ENCODE results near the gene FARP1.

DNA sequence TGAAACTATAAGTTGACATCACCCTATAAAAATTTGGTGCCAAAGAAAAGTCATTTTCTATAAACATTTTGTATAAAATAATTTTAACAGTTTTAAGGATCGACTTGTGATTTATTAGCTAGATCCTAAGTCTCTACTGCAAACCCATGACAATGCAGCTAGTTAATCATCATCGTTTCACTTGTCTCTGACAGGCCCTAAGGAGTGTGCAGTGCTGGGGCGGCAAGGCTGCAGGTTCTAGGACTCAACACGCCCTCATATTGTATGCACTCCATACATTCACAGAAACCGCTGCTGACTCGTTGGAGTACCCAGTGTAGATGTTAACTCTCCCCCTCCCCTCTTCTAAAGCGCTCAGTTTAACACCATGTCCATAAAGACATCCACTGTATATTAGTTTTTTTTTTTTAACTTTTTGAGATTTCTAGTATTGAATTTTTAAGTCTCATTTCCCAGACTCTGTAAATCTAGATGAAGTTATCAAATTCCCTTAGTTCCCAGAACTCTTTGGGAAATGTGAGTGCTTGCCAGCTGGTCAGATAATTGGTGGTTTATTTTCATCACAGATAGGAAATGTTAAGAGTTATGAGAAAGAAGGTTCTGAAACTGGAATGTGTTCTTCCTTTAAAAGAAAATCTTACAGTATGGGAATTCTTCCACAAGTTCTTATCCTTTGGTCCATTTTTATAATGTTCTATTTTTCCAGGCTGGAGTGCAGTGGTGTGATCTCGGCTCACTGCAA is 197.0 kb downstream of the FARP1 start:
- TF ChIP-seq, protein P1, sequence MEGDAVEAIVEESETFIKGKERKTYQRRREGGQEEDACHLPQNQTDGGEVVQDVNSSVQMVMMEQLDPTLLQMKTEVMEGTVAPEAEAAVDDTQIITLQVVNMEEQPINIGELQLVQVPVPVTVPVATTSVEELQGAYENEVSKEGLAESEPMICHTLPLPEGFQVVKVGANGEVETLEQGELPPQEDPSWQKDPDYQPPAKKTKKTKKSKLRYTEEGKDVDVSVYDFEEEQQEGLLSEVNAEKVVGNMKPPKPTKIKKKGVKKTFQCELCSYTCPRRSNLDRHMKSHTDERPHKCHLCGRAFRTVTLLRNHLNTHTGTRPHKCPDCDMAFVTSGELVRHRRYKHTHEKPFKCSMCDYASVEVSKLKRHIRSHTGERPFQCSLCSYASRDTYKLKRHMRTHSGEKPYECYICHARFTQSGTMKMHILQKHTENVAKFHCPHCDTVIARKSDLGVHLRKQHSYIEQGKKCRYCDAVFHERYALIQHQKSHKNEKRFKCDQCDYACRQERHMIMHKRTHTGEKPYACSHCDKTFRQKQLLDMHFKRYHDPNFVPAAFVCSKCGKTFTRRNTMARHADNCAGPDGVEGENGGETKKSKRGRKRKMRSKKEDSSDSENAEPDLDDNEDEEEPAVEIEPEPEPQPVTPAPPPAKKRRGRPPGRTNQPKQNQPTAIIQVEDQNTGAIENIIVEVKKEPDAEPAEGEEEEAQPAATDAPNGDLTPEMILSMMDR (IDR thresholded peaks at IDR 0.05), result no peak
- no peak for TF ChIP-seq POLR2A (IDR thresholded peaks at IDR 0.05)
